SK-N-SH treated with all-trans-retinoic acid at 6 μM for 48 hours (cell line): Measurements from ENCODE around the gene WASF2.

Experiments
- GLIS3 ChIP-seq: fragments of 250-450 bp; sonication (Bioruptor Pico); IDR thresholded peaks from 2 replicates; pipeline ENCODE4 v1.5.0; 2020; ENCODE audit warnings: mild to moderate bottlenecking, moderate library complexity
- ISL1 ChIP-seq: fragments of 250-450 bp; sonication (Bioruptor Pico); IDR thresholded peaks from 2 replicates; pipeline ENCODE4 v2.1.2; 2022; ENCODE audit warnings: mild to moderate bottlenecking, moderate library complexity
- OSR1 ChIP-seq: fragments of 250-450 bp; sonication (Bioruptor Pico); IDR thresholded peaks from 2 replicates; pipeline ENCODE4 v1.8.0; 2022; ENCODE audit warnings: moderate library complexity, mild to moderate bottlenecking, inconsistent platforms
- PATZ1 ChIP-seq: fragments of 250-450 bp; sonication (Bioruptor Pico); IDR thresholded peaks from 2 replicates; pipeline ENCODE4 v1.8.0; 2020; ENCODE audit warnings: mild to moderate bottlenecking, moderate library complexity, borderline replicate concordance
- PPARA ChIP-seq: fragments of 250-450 bp; sonication (Bioruptor Pico); IDR thresholded peaks from 2 replicates; pipeline ENCODE4 v1.5.0; 2020; ENCODE audit warnings: mild to moderate bottlenecking, borderline replicate concordance
- RARB ChIP-seq: fragments of 250-450 bp; sonication (Bioruptor Pico); IDR thresholded peaks from 2 replicates; pipeline ENCODE4 v1.8.0; 2021; ENCODE audit warnings: mild to moderate bottlenecking, moderate library complexity
- ZFP3 ChIP-seq: fragments of 250-450 bp; sonication (Bioruptor Pico); IDR thresholded peaks from 2 replicates; pipeline ENCODE4 v1.5.0; 2020; ENCODE audit warnings: mild to moderate bottlenecking, moderate library complexity
- ZFP30 ChIP-seq: fragments of 450-650 bp; formaldehyde crosslinking; IDR thresholded peaks from 2 replicates; pipeline ENCODE4 v1.5.0; 2022; ENCODE audit warnings: mild to moderate bottlenecking, moderate library complexity
- ZNF70 ChIP-seq: fragments of 450-650 bp; formaldehyde crosslinking; IDR thresholded peaks from 2 replicates; pipeline ENCODE4 v1.5.0; 2020; ENCODE audit warnings: mild to moderate bottlenecking, moderate library complexity
- ZNF8 ChIP-seq: fragments of 450-650 bp; formaldehyde crosslinking; IDR thresholded peaks from 2 replicates; pipeline ENCODE4 v1.5.0; 2020; ENCODE audit warnings: mild to moderate bottlenecking, moderate library complexity
- TF ChIP-seq, protein P1 (sequence below): fragments of 250-450 bp; sonication (Bioruptor Pico); IDR thresholded peaks from 2 replicates; pipeline ENCODE4 v1.5.1; 2020; ENCODE audit warnings: low read depth, mild to moderate bottlenecking, moderate library complexity

DNA sequence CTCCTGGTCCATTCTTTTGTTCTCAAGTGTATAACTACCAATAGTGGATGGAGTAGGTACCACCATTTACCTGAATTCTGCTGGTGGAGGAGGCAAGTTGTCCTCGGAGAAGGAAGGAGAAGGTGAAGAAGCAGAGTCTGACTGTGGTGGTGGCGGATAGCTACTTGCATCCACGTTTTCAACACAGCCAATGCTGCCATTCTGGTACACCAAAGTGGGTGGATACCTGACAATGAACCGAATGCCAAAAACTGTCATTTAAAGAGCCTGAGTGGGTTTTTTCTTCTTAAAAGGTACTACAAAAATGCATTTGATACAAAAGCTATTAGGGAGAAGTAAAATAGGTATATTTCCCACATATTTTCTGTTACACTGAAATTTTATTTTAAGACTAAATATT lies 77.5 kb downstream of the WASF2 start:
- TF ChIP-seq, protein P1, sequence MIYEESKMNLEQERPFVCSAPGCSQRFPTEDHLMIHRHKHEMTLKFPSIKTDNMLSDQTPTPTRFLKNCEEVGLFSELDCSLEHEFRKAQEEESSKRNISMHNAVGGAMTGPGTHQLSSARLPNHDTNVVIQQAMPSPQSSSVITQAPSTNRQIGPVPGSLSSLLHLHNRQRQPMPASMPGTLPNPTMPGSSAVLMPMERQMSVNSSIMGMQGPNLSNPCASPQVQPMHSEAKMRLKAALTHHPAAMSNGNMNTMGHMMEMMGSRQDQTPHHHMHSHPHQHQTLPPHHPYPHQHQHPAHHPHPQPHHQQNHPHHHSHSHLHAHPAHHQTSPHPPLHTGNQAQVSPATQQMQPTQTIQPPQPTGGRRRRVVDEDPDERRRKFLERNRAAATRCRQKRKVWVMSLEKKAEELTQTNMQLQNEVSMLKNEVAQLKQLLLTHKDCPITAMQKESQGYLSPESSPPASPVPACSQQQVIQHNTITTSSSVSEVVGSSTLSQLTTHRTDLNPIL (CRISPR knock-in tag): no peak
- TF ChIP-seq PPARA (CRISPR knock-in tag) (no peak), ZNF70 (CRISPR knock-in tag) (no peak), ZFP30 (CRISPR knock-in tag) (no peak), RARB (CRISPR knock-in tag) (no peak), ISL1 (CRISPR knock-in tag) (no peak), ZFP3 (CRISPR knock-in tag) (no peak), OSR1 (CRISPR knock-in tag) (no peak), ZNF8 (CRISPR knock-in tag) (no peak), PATZ1 (CRISPR knock-in tag) (no peak), GLIS3 (CRISPR knock-in tag) (no peak)
